IMR-90 (cell line): ENCODE measurements around the gene SH3BP2. TPM values are rescaled to one million over a fixed set of nuclear protein-coding genes. Genes with fewer than 3 reads are reported as not detected.

Experiments used
- ATAC-seq: fragments of 200-7000 bp; cut with Tn5 transposase; 2 replicates; pipeline ENCODE4 v1.9.1; 2020; ENCODE audit warnings: low read depth, mild to moderate bottlenecking, moderate library complexity
- BruUV-seq: library from RNA; stranded (reverse); fragments of 400-500 nt; replicated peaks from 2 replicates; lab custom pipeline; 2021; lab: Mats Ljungman, UMichigan
- CTCF ChIA-PET: fragments of 300-600 bp; formaldehyde crosslinking; extraction: SDS; loops from one replicate; lab custom pipeline; 2021; ENCODE audit warnings: antibody characterized with exemption; lab: Yijun Ruan, JAX
- POLR2A ChIA-PET: fragments of 300-600 bp; sonication (Branson Sonifier 250); formaldehyde crosslinking; loops from one replicate; lab custom pipeline; 2022; ENCODE audit warnings: antibody characterized with exemption; ENCODE audit not compliant: unreplicated experiment; lab: Charles Lee
- DNase-seq: peaks from one replicate; pipeline ENCODE4 v3.0.0; 2013
- H2AFZ ChIP-seq: replicated peaks from 2 replicates; pipeline ENCODE3; 2013; ENCODE audit warnings: low read length, mild to moderate bottlenecking; ENCODE audit not compliant: poor library complexity
- H2AK5ac ChIP-seq: 2 replicates; pipeline ENCODE4 v1.6.1; 2013; ENCODE audit warnings: low read depth, low read length, inconsistent platforms
- H2AK9ac ChIP-seq: replicated peaks from 2 replicates; pipeline ENCODE3; 2013; ENCODE audit warnings: mild to moderate bottlenecking, low read depth, low read length, moderate library complexity; ENCODE audit not compliant: poor library complexity
- H2BK120ac ChIP-seq: 2 replicates; pipeline ENCODE4 v1.6.1; 2013; ENCODE audit warnings: low read depth, low read length, inconsistent platforms
- H2BK15ac ChIP-seq: 3 replicates; pipeline ENCODE4 v1.6.1; 2013; ENCODE audit warnings: low read depth, low read length, inconsistent platforms
- H2BK20ac ChIP-seq: 2 replicates; pipeline ENCODE4 v1.6.1; 2013; ENCODE audit warnings: low read depth, mild to moderate bottlenecking, inconsistent platforms, low read length, moderate library complexity
- H2BK5ac ChIP-seq: 2 replicates; pipeline ENCODE4 v1.6.1; 2013; ENCODE audit warnings: mild to moderate bottlenecking, low read depth, low read length, inconsistent platforms; ENCODE audit not compliant: poor library complexity, severe bottlenecking
- H3K14ac ChIP-seq: replicated peaks from 2 replicates; pipeline ENCODE4 v1.6.1; 2013; ENCODE audit warnings: low read depth, low read length, inconsistent platforms
- H3K18ac ChIP-seq: 2 replicates; pipeline ENCODE4 v1.6.1; 2013; ENCODE audit warnings: low read depth, low read length, control low read depth
- H3K23ac ChIP-seq: 2 replicates; pipeline ENCODE4 v1.6.1; 2013; ENCODE audit warnings: low read depth, low read length, inconsistent platforms
- H3K27ac ChIP-seq: 2 replicates; pipeline ENCODE4 v1.5.1; 2013; ENCODE audit warnings: mild to moderate bottlenecking, control low read depth, low read length; ENCODE audit not compliant: insufficient read depth
- H3K27me3 ChIP-seq: 2 replicates; pipeline ENCODE4 v1.6.1; 2013; ENCODE audit warnings: low read length; ENCODE audit not compliant: control insufficient read depth, insufficient read depth
- H3K36me3 ChIP-seq: 2 replicates; pipeline ENCODE4 v1.6.1; 2013; ENCODE audit warnings: low read length, mixed read lengths; ENCODE audit not compliant: control insufficient read depth, insufficient read depth
- H3K4ac ChIP-seq: 2 replicates; pipeline ENCODE4 v1.6.1; 2013; ENCODE audit warnings: low read depth, low read length, inconsistent platforms
- H3K4me1 ChIP-seq: 2 replicates; pipeline ENCODE4 v1.6.1; 2013; ENCODE audit warnings: low read length, mixed read lengths; ENCODE audit not compliant: control insufficient read depth, insufficient read depth
- H3K4me2 ChIP-seq: 2 replicates; pipeline ENCODE4 v1.6.1; 2013; ENCODE audit warnings: low read depth, mild to moderate bottlenecking, control low read depth, low read length, moderate library complexity
- H3K4me3 ChIP-seq: 2 replicates; pipeline ENCODE4 v1.5.1; 2013; ENCODE audit warnings: low read depth, mild to moderate bottlenecking, control low read depth, low read length, moderate library complexity; ENCODE audit not compliant: insufficient read depth
- H3K56ac ChIP-seq: 2 replicates; pipeline ENCODE4 v1.6.1; 2013; ENCODE audit warnings: low read length, inconsistent platforms; ENCODE audit not compliant: insufficient read depth; ENCODE audit errors: extremely low read depth
- H3K79me1 ChIP-seq, 2 experiments: 2 replicates each; pipeline ENCODE4 v1.6.1; 2013; ENCODE audit warnings: low read length in 2 of 2, inconsistent platforms in 1 of 2, low read depth in 1 of 2
- H3K9ac ChIP-seq: 2 replicates; pipeline ENCODE4 v1.6.1; 2013; ENCODE audit warnings: low read depth, low read length, control low read depth
- H3K9me1 ChIP-seq: 2 replicates; pipeline ENCODE4 v1.6.1; 2013; ENCODE audit warnings: low read length, inconsistent platforms; ENCODE audit not compliant: insufficient read depth
- H3K9me3 ChIP-seq: 2 replicates; pipeline ENCODE4 v1.6.1; 2013; ENCODE audit warnings: low read length; ENCODE audit not compliant: control insufficient read depth, insufficient read depth
- H4K20me1 ChIP-seq: 2 replicates; pipeline ENCODE4 v1.6.1; 2013; ENCODE audit warnings: low read length, inconsistent platforms; ENCODE audit not compliant: insufficient read depth
- H4K5ac ChIP-seq: 2 replicates; pipeline ENCODE4 v1.6.1; 2013; ENCODE audit warnings: mild to moderate bottlenecking, low read depth, low read length, control low read depth
- H4K8ac ChIP-seq, 2 experiments: 2 replicates each; pipeline ENCODE4 v1.6.1; 2013; ENCODE audit warnings: low read depth in 2 of 2, low read length in 2 of 2, control low read depth in 1 of 2, inconsistent platforms in 1 of 2
- H4K91ac ChIP-seq: 2 replicates; pipeline ENCODE4 v1.6.1; 2013; ENCODE audit warnings: low read depth, low read length, inconsistent platforms; ENCODE audit not compliant: insufficient read depth
- BHLHE40 ChIP-seq: fragments of 150-350 bp; IDR thresholded peaks from 2 replicates; pipeline ENCODE4 v1.6.1; 2016; ENCODE audit warnings: mild to moderate bottlenecking, low read depth, low read length
- CHD1 ChIP-seq: IDR thresholded peaks from 2 replicates; pipeline ENCODE4 v1.6.1; 2012; ENCODE audit warnings: low read depth, low read length, improper control_type of control experiment
- ELK1 ChIP-seq: fragments of 150-350 bp; IDR thresholded peaks from 2 replicates; pipeline ENCODE4 v1.6.1; 2016; ENCODE audit warnings: low read depth, mild to moderate bottlenecking, low read length, moderate library complexity, borderline replicate concordance
- MAFK ChIP-seq: IDR thresholded peaks from 2 replicates; pipeline ENCODE4 v1.6.1; 2012; ENCODE audit warnings: low read depth, low read length, improper control_type of control experiment
- RCOR1 ChIP-seq: IDR thresholded peaks from 2 replicates; pipeline ENCODE4 v1.6.1; 2012; ENCODE audit warnings: mild to moderate bottlenecking, low read length, improper control_type of control experiment; ENCODE audit not compliant: insufficient replicate concordance
- RFX5 ChIP-seq: IDR thresholded peaks from 2 replicates; pipeline ENCODE4 v1.8.0; 2012; ENCODE audit warnings: low read depth, mild to moderate bottlenecking, low read length, moderate library complexity
- SMC3 ChIP-seq: fragments of 150-350 bp; IDR thresholded peaks from 2 replicates; pipeline ENCODE4 v1.6.1; 2016; ENCODE audit warnings: low read depth, mild to moderate bottlenecking, antibody characterized with exemption, low read length, moderate library complexity
- WGBS, 2 experiments: methylation state at CpG; one replicate each; pipeline versions ENCODE4 v1.1.5 to v1.1.7; 2013; ENCODE audit warnings: missing lambda C conversion rate in 2 of 2; ENCODE audit not compliant: insufficient read length in 1 of 2; ENCODE audit errors: extremely low coverage in 2 of 2; 5-methylcytosine and 5-hydroxymethylcytosine counted together
- dilution Hi-C: fragments of 300-500 bp; cut with HindIII; formaldehyde crosslinking; loops from one replicate; pipeline ENCODE4 v1.14.3; 2018; ENCODE audit warnings: low sequenced_read_pairs; ENCODE audit not compliant: unreplicated experiment
- in situ Hi-C: fragments of 300-500 bp; cut with MboI; formaldehyde crosslinking; loops from 3 replicates; pipeline ENCODE4 v1.14.3; 2019; ENCODE audit warnings: low sequenced_read_pairs, inconsistent platforms, mixed read lengths
- intact Hi-C: fragments of 100-400 bp; cut with micrococcal nuclease; formaldehyde crosslinking; loops from 2 replicates; pipeline ENCODE4 v1.10.0; 2022
- polyA plus RNA-seq, 3 experiments: library from polyadenylated mRNA; depleted of rRNA; stranded (reverse); fragments of >200 nt; gene quantifications; 2 replicates each; pipeline ENCODE4 v1.2.3, GENCODE V29; 2012; ENCODE audit warnings: low replicate concordance in 1 of 3
- total RNA-seq: library from RNA; depleted of rRNA; stranded (reverse); fragments of >200 nt; gene quantifications from 2 replicates; pipeline ENCODE4 v1.2.3, GENCODE V29; 2012

Gene SH3BP2
- total and polyA plus RNA-seq, 2 of the 4 experiments (the other 2 are of a cell fraction), result 9.0 to 37.2 TPM

GRCh38 chr4:2785613-2786012 is 7.3 kb upstream of the SH3BP2 start:
- BruUV-seq, result no TSS peak

More at GRCh38 chr4:2785613-2786012, 7.3 kb upstream of the SH3BP2 start:
- H2AFZ ChIP-seq, result no peak overlapping the region
- dilution Hi-C loops (no loop called here), in situ Hi-C loops (no loop called here), intact Hi-C loops (no loop called here)
- peaks cover 4% of the 10 kb centered on the region for H3K27me3 ChIP-seq
- H2BK20ac ChIP-seq, result no peak overlapping the region
- no peaks in the 10 kb centered on the region for H3K9me1 ChIP-seq
- no peak overlapping the region for H3K4me2 ChIP-seq
- ATAC-seq, result peak; percentile 75
- H3K23ac ChIP-seq, result no peak overlapping the region
- H3K4me3 ChIP-seq, result no peak overlapping the region
- no peak overlapping the region for H4K5ac ChIP-seq
- no peak overlapping the region for H3K14ac ChIP-seq
- H2AK5ac ChIP-seq, result no peak overlapping the region
- no peak overlapping the region for H2BK5ac ChIP-seq
- no peak for DNase-seq
- H3K36me3 ChIP-seq, result no peaks in the 10 kb centered on the region
- no peak overlapping the region for H2AK9ac ChIP-seq
- H3K18ac ChIP-seq, result no peak overlapping the region
- H3K4ac ChIP-seq, result no peak overlapping the region
- H4K91ac ChIP-seq, result no peak overlapping the region
- H4K20me1 ChIP-seq, result no peaks in the 10 kb centered on the region
- 0% methylated on average over 1 of the region's 4 CpGs; no CpG with 5 or more reads in 1 of the 2 experiments for WGBS, 2 experiments
- ChIA-PET POLR2A (no interaction called here), CTCF (no interaction called here)
- TF ChIP-seq ELK1 (no peak), MAFK (no peak), RCOR1 (no peak), RFX5 (no peak), BHLHE40 (no peak), SMC3 (no peak), CHD1 (no peak)
- no peak overlapping the region for H3K56ac ChIP-seq
- peaks cover 11% of the 10 kb centered on the region for H3K9me3 ChIP-seq
- H2BK15ac ChIP-seq, result no peak overlapping the region
- H3K79me1 ChIP-seq, result no peaks in the 10 kb centered on the region
- no peak overlapping the region for H4K8ac ChIP-seq
- H3K27ac ChIP-seq, result no peak overlapping the region
- H2BK120ac ChIP-seq, result no peak overlapping the region
- no peak overlapping the region for H3K9ac ChIP-seq
- H3K4me1 ChIP-seq, result peaks cover 2% of the 10 kb centered on the region; the same call in 1 of the 2 replicates
